ENCODE data around the gene AKR7A2.

DNA sequence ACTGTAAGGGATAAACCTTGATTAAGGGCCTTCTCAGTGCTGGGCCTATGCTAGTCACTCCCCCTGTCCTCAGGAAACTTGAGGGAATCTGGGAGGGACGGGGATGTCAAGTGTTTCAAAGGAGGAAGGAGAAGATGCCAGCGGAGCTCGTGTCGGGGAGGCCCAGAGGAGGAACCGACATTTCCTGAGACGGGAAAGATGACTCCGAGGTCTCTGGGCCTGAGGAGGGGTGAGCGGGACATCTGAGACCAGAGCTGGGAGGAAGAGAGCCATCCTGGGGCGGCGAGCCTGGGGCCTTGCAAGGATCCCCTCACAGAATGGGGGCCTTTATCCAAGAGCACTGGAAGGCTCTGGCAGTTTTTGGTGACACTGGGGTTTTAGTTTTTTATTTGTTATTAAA, 10.5 kb upstream of the AKR7A2 start:
- TF ChIP-seq POLR2A (IDR thresholded peaks at IDR 0.05) = no peak
- TF ChIP-seq, protein P1, sequence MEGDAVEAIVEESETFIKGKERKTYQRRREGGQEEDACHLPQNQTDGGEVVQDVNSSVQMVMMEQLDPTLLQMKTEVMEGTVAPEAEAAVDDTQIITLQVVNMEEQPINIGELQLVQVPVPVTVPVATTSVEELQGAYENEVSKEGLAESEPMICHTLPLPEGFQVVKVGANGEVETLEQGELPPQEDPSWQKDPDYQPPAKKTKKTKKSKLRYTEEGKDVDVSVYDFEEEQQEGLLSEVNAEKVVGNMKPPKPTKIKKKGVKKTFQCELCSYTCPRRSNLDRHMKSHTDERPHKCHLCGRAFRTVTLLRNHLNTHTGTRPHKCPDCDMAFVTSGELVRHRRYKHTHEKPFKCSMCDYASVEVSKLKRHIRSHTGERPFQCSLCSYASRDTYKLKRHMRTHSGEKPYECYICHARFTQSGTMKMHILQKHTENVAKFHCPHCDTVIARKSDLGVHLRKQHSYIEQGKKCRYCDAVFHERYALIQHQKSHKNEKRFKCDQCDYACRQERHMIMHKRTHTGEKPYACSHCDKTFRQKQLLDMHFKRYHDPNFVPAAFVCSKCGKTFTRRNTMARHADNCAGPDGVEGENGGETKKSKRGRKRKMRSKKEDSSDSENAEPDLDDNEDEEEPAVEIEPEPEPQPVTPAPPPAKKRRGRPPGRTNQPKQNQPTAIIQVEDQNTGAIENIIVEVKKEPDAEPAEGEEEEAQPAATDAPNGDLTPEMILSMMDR (IDR thresholded peaks at IDR 0.05) = no peak
